ENCODE measurements around the gene TNFSF13B.

Gene TNFSF13B

GRCh38 chr13:108316413-108316812 is 46.9 kb downstream of the TNFSF13B start:
- H3K4me1 ChIP-seq (ENCODE audit: control insufficient read depth in 1 of 2, insufficient read depth in 2 of 2, low read length in 2 of 2): no peaks in the 10 kb centered on the region
- H3K9me3 ChIP-seq (ENCODE audit: control insufficient read depth in 1 of 2, low read length in 2 of 2): no peaks in the 10 kb centered on the region
- no peaks in the 10 kb centered on the region for H3K36me3 ChIP-seq (ENCODE audit: control insufficient read depth in 1 of 2, insufficient read depth in 2 of 2, low read length in 2 of 2)
- no peaks in the 10 kb centered on the region for H3K27me3 ChIP-seq (ENCODE audit: low read depth, low read length)
- no peak overlapping the region for H3K4me3 ChIP-seq (ENCODE audit: low read depth in 1 of 2, low read length in 2 of 2)
- H3K27ac ChIP-seq (ENCODE audit: low read length): no peak overlapping the region

- no peaks in the 10 kb centered on the region for H3K9me3 ChIP-seq (ENCODE audit: control insufficient read depth in 1 of 2, low read length in 2 of 2)
Measured at GRCh38 chr13:108322206-108322824, 52.8 kb downstream of the TNFSF13B start.

GRCh38 chr13:108323031-108323430 is 53.5 kb downstream of the TNFSF13B start:
- H3K27me3 ChIP-seq (ENCODE audit: low read depth, low read length): no peaks in the 10 kb centered on the region

More at GRCh38 chr13:108322206-108322824, 52.8 kb downstream of the TNFSF13B start:
- no peaks in the 10 kb centered on the region for H3K4me1 ChIP-seq (ENCODE audit: control insufficient read depth in 1 of 2, insufficient read depth in 2 of 2, low read length in 2 of 2)
- no peak overlapping the region for H3K27ac ChIP-seq (ENCODE audit: low read length)
- no peaks in the 10 kb centered on the region for H3K27me3 ChIP-seq (ENCODE audit: low read depth, low read length)
- no peaks in the 10 kb centered on the region for H3K36me3 ChIP-seq (ENCODE audit: control insufficient read depth in 1 of 2, insufficient read depth in 2 of 2, low read length in 2 of 2)
- no peak overlapping the region for H3K4me3 ChIP-seq (ENCODE audit: low read depth in 1 of 2, low read length in 2 of 2)

GRCh38 chr13:108325863-108326262 is 56.3 kb downstream of the TNFSF13B start:
- no peaks in the 10 kb centered on the region for H3K9me3 ChIP-seq (ENCODE audit: control insufficient read depth in 1 of 2, low read length in 2 of 2)
- H3K36me3 ChIP-seq (ENCODE audit: control insufficient read depth in 1 of 2, insufficient read depth in 2 of 2, low read length in 2 of 2): no peaks in the 10 kb centered on the region
- no peaks in the 10 kb centered on the region for H3K4me1 ChIP-seq (ENCODE audit: control insufficient read depth in 1 of 2, insufficient read depth in 2 of 2, low read length in 2 of 2)
- H3K27ac ChIP-seq (ENCODE audit: low read length): no peak overlapping the region
- H3K27me3 ChIP-seq (ENCODE audit: low read depth, low read length): no peaks in the 10 kb centered on the region
- H3K4me3 ChIP-seq (ENCODE audit: low read depth in 1 of 2, low read length in 2 of 2): no peak overlapping the region

More at GRCh38 chr13:108323031-108323430, 53.5 kb downstream of the TNFSF13B start:
- H3K27ac ChIP-seq (ENCODE audit: low read length): no peak overlapping the region
- no peaks in the 10 kb centered on the region for H3K9me3 ChIP-seq (ENCODE audit: control insufficient read depth in 1 of 2, low read length in 2 of 2)
- H3K4me1 ChIP-seq (ENCODE audit: control insufficient read depth in 1 of 2, insufficient read depth in 2 of 2, low read length in 2 of 2): no peaks in the 10 kb centered on the region
- no peak overlapping the region for H3K4me3 ChIP-seq (ENCODE audit: low read depth in 1 of 2, low read length in 2 of 2)
- no peaks in the 10 kb centered on the region for H3K36me3 ChIP-seq (ENCODE audit: control insufficient read depth in 1 of 2, insufficient read depth in 2 of 2, low read length in 2 of 2)

GRCh38 chr13:108326309-108326708 is 56.8 kb downstream of the TNFSF13B start:
- no peaks in the 10 kb centered on the region for H3K36me3 ChIP-seq (ENCODE audit: control insufficient read depth in 1 of 2, insufficient read depth in 2 of 2, low read length in 2 of 2)
- no peaks in the 10 kb centered on the region for H3K27me3 ChIP-seq (ENCODE audit: low read depth, low read length)
- no peaks in the 10 kb centered on the region for H3K9me3 ChIP-seq (ENCODE audit: control insufficient read depth in 1 of 2, low read length in 2 of 2)
- H3K4me1 ChIP-seq (ENCODE audit: control insufficient read depth in 1 of 2, insufficient read depth in 2 of 2, low read length in 2 of 2): no peaks in the 10 kb centered on the region
- H3K4me3 ChIP-seq (ENCODE audit: low read depth in 1 of 2, low read length in 2 of 2): no peak overlapping the region
- no peak overlapping the region for H3K27ac ChIP-seq (ENCODE audit: low read length)

GRCh38 chr13:108328848-108329247 is 59.3 kb downstream of the TNFSF13B start:
- Histone ChIP-seq H3K9me3 (ENCODE audit: control insufficient read depth in 1 of 2, low read length in 2 of 2) (no peaks in the 10 kb centered on the region), H3K36me3 (ENCODE audit: control insufficient read depth in 1 of 2, insufficient read depth in 2 of 2, low read length in 2 of 2) (no peaks in the 10 kb centered on the region), H3K27ac (ENCODE audit: low read length) (no peak overlapping the region), H3K4me1 (ENCODE audit: control insufficient read depth in 1 of 2, insufficient read depth in 2 of 2, low read length in 2 of 2) (no peaks in the 10 kb centered on the region), H3K27me3 (ENCODE audit: low read depth, low read length) (no peaks in the 10 kb centered on the region), H3K4me3 (ENCODE audit: low read depth in 1 of 2, low read length in 2 of 2) (no peak overlapping the region)

GRCh38 chr13:108332791-108333190 is 63.3 kb downstream of the TNFSF13B start:
- Histone ChIP-seq H3K27me3 (ENCODE audit: low read depth, low read length) (no peaks in the 10 kb centered on the region), H3K4me1 (ENCODE audit: control insufficient read depth in 1 of 2, insufficient read depth in 2 of 2, low read length in 2 of 2) (no peaks in the 10 kb centered on the region), H3K9me3 (ENCODE audit: control insufficient read depth in 1 of 2, low read length in 2 of 2) (peaks cover 0 to 4% of the 10 kb centered on the region in 2 donors), H3K4me3 (ENCODE audit: low read depth in 1 of 2, low read length in 2 of 2) (no peak overlapping the region), H3K27ac (ENCODE audit: low read length) (no peak overlapping the region), H3K36me3 (ENCODE audit: control insufficient read depth in 1 of 2, insufficient read depth in 2 of 2, low read length in 2 of 2) (no peaks in the 10 kb centered on the region)

GRCh38 chr13:108342369-108343289 is 73.1 kb downstream of the TNFSF13B start:
- H3K9me3 ChIP-seq (ENCODE audit: control insufficient read depth in 1 of 2, low read length in 2 of 2): no peaks in the 10 kb centered on the region
- H3K4me3 ChIP-seq (ENCODE audit: low read depth in 1 of 2, low read length in 2 of 2): no peak overlapping the region
- no peaks in the 10 kb centered on the region for H3K36me3 ChIP-seq (ENCODE audit: control insufficient read depth in 1 of 2, insufficient read depth in 2 of 2, low read length in 2 of 2)
- H3K27me3 ChIP-seq (ENCODE audit: low read depth, low read length): no peaks in the 10 kb centered on the region
- no peak overlapping the region for H3K27ac ChIP-seq (ENCODE audit: low read length)
- no peaks in the 10 kb centered on the region for H3K4me1 ChIP-seq (ENCODE audit: control insufficient read depth in 1 of 2, insufficient read depth in 2 of 2, low read length in 2 of 2)

- H3K27ac ChIP-seq (ENCODE audit: low read length): no peak overlapping the region
- H3K27me3 ChIP-seq (ENCODE audit: low read depth, low read length): no peaks in the 10 kb centered on the region
- no peaks in the 10 kb centered on the region for H3K36me3 ChIP-seq (ENCODE audit: control insufficient read depth in 1 of 2, insufficient read depth in 2 of 2, low read length in 2 of 2)
- no peaks in the 10 kb centered on the region for H3K9me3 ChIP-seq (ENCODE audit: control insufficient read depth in 1 of 2, low read length in 2 of 2)
- H3K4me3 ChIP-seq (ENCODE audit: low read depth in 1 of 2, low read length in 2 of 2): no peak overlapping the region
- no peaks in the 10 kb centered on the region for H3K4me1 ChIP-seq (ENCODE audit: control insufficient read depth in 1 of 2, insufficient read depth in 2 of 2, low read length in 2 of 2)
Measured at GRCh38 chr13:108345016-108345415, 75.5 kb downstream of the TNFSF13B start.

- Histone ChIP-seq H3K27me3 (ENCODE audit: low read depth, low read length) (no peaks in the 10 kb centered on the region), H3K9me3 (ENCODE audit: control insufficient read depth in 1 of 2, low read length in 2 of 2) (no peaks in the 10 kb centered on the region), H3K4me3 (ENCODE audit: low read depth in 1 of 2, low read length in 2 of 2) (no peak overlapping the region), H3K27ac (ENCODE audit: low read length) (no peak overlapping the region), H3K36me3 (ENCODE audit: control insufficient read depth in 1 of 2, insufficient read depth in 2 of 2, low read length in 2 of 2) (no peaks in the 10 kb centered on the region), H3K4me1 (ENCODE audit: control insufficient read depth in 1 of 2, insufficient read depth in 2 of 2, low read length in 2 of 2) (no peaks in the 10 kb centered on the region)
Measured at GRCh38 chr13:108346376-108346775, 76.9 kb downstream of the TNFSF13B start.

GRCh38 chr13:108349269-108349668 is 79.8 kb downstream of the TNFSF13B start:
- Histone ChIP-seq H3K4me3 (ENCODE audit: low read depth in 1 of 2, low read length in 2 of 2) (no peak overlapping the region), H3K36me3 (ENCODE audit: control insufficient read depth in 1 of 2, insufficient read depth in 2 of 2, low read length in 2 of 2) (no peaks in the 10 kb centered on the region), H3K27me3 (ENCODE audit: low read depth, low read length) (no peaks in the 10 kb centered on the region), H3K9me3 (ENCODE audit: control insufficient read depth in 1 of 2, low read length in 2 of 2) (no peaks in the 10 kb centered on the region), H3K27ac (ENCODE audit: low read length) (no peak overlapping the region), H3K4me1 (ENCODE audit: control insufficient read depth in 1 of 2, insufficient read depth in 2 of 2, low read length in 2 of 2) (no peaks in the 10 kb centered on the region)

Data from muscle layer of duodenum (tissue), 2 donors.